GM18511 (cell line): Measurements from ENCODE around the gene DDHD1.
A peak's percentile ranks its signal among the peaks of the same experiment; 100 is the strongest.
"Not testable (repeated sequence)": the region's sequence is repeated elsewhere in the genome, so short reads cannot be mapped to it uniquely, and the experiment has no call there.

Experiments used
- ATAC-seq: cut with Tn5 transposase; IDR thresholded peaks from one replicate; pipeline ENCODE4 v1.9.1; 2021; ENCODE audit warnings: mild to moderate bottlenecking, moderate library complexity; ENCODE audit not compliant: unreplicated experiment

The DDHD1 gene

GRCh38 chr14:53152887-53153701 lies at the start of gene DDHD1:
Gene DDHD1, minus strand, starts transcription at chr14:53153323. Its CDS starts 225 bp downstream, at chr14:53153098.
- ATAC-seq, result peak; percentile 75

DNA sequence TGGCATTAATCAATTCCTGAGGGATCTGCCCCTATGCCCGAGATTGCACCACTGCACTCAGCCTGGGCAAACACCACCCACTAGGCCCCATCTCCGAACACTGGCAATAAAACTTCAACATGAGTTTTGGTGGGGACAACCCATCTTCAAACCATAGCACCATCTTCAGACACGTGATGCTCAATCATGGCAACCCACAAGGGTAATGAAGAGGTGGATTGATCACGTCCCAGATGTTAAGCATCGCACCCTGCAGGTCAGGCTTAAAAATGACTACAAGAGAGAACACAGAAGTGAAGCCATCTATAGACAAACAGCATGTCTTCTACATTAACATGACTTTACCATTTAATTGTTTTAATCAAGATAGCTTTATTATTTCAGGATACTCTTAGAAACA lies 42.8 kb upstream of the DDHD1 start:
- no peak for ATAC-seq

DNA sequence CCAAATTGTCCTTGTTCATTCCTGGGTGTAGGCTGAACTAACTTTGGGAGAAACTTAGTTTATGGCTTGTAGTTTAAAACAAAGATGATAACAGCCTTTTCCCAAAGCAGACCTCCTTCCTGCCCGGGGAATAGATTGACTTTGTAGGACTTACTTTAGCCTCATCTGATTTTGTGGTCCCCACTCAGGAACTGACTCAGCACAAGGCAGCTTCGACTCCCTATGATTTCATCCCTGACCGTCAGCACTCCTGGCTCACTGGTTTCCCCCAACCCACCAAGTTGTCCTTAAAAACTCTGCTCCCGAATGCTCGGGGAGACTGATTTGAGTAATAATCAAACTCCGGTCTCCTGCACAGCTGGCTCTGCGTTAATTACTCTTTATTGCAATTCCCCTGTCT lies 40.1 kb upstream of the DDHD1 start:
- ATAC-seq, result no peak

- no peak for ATAC-seq
Observed at GRCh38 chr14:53192052-53192760, 39.1 kb upstream of the DDHD1 start.

- ATAC-seq, result peak; percentile 67
Observed at GRCh38 chr14:53190938-53191337, 37.8 kb upstream of the DDHD1 start.

GRCh38 chr14:53187921-53188463 lies 34.9 kb upstream of the DDHD1 start:
- ATAC-seq, result no peak

DNA sequence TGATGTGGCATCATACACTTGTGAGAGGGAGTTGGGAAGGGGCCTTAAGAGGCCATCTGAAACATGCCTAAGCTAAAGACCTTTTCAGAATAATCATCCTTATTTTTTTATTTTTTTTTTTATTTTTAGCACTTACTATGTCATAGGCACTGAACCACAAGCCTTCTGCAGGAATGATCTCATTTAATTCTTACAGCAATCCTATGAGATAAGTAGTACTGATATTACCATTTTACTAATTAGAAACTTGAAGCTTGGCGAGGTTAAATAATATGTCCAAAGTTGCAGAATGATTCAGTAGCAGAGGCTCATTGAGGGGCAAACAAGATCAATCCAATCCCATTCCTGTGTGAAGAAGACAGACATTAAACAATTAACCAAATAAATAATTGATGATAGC lies 33.4 kb upstream of the DDHD1 start:
- ATAC-seq, result no peak

DNA sequence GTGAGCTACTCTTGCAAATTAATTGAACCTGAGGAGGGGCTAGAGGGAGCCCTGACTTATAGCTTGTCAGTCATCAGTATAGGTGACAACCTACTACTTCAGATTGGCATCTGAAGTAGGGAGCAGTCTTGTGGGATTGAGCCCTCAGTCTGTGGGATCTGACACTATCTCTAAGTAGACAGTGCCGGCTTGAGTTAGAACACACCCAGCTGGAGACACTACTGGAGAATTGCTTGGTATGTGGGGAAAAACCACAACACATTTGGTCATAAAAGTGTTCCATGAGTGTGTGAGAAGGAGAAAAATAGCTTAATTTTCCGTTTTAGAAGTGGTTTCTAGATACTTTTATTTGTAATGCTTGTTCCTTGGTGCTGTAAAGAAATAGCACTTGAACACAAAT lies 30.5 kb upstream of the DDHD1 start:
- ATAC-seq, result no peak

DNA sequence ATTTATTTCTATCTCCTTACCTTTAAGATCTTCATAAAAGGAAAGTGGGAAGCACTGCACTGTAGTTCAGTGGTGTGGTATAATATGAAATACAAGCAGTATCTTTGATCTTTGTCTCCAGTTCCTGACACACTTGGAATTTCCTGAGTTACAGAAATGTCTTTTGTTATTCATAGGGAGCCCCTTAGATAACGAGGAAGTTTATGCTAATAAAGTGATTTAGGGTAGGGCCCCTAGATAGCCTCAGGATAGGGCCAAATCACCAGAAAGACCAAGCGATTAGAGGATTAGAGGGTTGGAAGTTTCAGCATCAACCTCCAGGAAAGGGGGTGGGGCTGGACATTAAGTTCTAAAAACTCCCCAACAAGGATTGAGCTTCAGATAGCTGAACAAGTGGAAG lies 29.9 kb upstream of the DDHD1 start:
- ATAC-seq, result no peak

DNA sequence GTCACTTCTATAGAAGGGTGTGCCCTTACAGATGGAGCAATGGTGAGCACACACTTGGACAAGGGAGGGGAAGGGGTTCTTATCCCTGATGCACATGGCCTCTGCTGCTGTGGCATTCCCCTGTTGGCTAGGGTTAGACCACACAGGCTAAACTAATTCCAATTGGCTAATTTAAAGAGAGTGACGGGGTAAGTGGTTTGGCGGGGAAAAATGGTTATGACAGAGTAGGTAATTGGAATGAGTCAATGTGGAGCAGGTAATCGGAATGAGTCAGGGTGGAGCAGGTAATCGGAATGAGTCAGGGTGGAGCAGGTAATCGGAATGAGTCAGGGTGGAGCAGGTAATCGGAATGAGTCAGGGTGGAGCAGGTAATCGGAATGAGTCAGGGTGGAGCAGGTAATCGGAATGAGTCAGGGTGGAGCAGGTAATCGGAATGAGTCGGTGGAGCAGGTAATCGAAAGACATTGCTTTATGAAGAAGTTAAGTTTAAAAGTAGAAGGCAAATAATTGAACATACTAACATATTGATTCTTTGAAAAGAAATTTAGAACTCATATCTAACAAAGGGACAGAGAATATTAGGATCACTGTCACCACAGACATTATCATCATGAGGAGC lies 28.4 kb upstream of the DDHD1 start:
- ATAC-seq, result not testable (repeated sequence)

- no peak for ATAC-seq
Observed at GRCh38 chr14:53180272-53181221, 27.4 kb upstream of the DDHD1 start.

- not testable (repeated sequence) for ATAC-seq
Observed at GRCh38 chr14:53179486-53180005, 26.4 kb upstream of the DDHD1 start.

DNA sequence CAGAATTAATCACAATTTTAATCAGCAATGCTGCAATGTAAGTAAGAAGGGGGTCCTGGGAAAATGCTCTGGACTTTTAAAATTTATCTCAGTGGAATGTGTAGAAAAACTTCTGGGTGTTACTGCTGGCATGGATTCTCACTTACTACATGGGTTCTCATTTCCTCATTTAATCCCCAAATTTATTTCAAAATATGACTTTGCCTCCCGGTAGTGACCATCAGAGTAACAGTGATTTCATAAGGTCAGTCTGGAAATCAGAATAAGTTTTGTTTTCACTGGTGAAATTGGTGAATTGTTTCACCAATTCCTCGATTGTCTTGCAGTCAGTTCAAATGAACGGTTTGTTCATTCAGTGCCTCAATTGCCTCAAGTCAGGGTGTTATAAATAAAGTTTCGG lies 22.3 kb upstream of the DDHD1 start:
- ATAC-seq, result no peak

DNA sequence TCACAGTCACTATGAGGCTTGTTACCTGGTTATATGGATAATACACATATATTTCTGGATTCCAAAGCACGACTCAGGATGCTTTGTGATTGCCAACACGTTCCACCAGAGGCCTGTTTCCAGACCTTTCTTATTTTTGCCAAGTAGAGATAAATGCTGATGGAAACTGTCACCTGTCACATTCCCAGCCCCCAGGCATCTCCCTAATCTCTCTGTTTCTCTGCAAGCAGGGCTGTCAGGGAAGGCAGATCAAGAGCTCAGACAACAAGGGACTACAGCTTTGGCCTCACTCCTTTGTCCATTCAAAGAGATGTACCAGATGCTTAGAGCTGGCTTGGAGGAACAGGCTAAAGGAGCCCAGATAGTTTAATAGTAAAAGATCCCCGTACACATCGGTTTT lies 21.8 kb upstream of the DDHD1 start:
- ATAC-seq, result no peak

DNA sequence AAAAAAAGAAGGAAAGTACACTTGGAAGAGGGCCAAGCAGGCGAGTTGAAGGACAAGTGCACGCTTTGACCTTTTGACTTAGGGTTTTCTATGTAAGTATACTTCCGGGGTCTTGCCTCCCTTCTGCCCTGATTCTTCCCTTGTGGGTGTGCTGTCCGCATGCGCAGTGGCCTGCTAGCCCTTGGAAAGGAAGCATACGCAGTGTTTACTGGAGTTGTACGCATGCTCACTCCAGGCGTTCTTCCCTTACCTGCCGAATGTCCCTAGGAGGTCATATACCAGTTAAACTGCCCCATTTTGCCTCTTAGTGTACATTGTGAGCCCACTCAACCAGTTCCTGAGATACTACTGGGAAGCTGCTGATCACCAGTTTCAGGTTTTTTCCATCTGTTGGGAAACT lies 15.7 kb upstream of the DDHD1 start:
- ATAC-seq, result no peak

GRCh38 chr14:53167602-53168328 lies 14.6 kb upstream of the DDHD1 start:
- no peak for ATAC-seq

- ATAC-seq, result no peak
Observed at GRCh38 chr14:53161758-53162435, 8.8 kb upstream of the DDHD1 start.

DNA sequence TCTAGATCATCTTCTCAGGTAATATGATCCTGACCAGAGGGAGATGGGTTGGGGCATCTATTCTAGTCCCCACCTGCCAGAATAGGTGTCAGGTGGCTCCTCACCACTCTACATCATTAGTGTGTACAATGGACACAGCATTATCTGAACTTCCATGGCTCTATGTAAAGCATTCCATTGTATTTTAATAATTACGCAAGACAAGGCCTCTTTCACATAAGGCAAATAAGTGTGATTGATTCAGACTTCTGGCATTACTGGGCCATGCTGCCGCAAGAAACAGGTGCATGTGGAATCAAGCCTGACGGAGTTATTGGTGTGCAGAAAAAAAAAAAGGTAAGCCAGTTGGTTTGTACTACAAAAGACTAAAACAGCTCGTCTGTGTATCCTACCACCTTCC lies 3.1 kb upstream of the DDHD1 start:
- ATAC-seq, result no peak

DNA sequence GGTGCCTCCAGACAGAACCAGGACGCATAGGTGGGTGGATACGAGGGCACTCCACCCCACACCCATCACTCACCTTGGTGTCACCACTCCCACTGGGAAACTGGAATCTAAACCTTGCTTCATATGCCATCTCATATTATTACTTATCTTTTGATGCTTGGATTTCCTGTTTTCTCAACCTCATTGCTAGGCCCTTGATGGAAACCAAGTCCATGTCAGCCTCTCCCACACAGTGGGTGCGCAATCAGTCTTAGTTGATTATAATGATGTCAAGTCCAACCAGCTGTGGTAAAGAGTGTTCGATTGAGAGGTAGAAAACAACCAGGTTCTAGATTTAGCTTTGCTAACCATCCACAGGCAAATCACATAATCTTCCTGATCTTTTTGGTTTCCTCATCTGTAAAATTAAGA lies 584 bp upstream of the DDHD1 start:
- no peak for ATAC-seq
